HepG2 (cell line): ENCODE results near the gene PTPN14. TPM values are rescaled to one million over a fixed set of nuclear protein-coding genes. Genes with fewer than 3 reads are reported as not detected.

Source experiments
- ATAC-seq: fragments of 200-7000 bp; cut with Tn5 transposase; 3 replicates; pipeline ENCODE4 v1.9.1; 2020; ENCODE audit warnings: mild to moderate bottlenecking, moderate library complexity
- BruUV-seq: library from RNA; stranded (reverse); fragments of 400-500 nt; replicated peaks from 2 replicates; lab custom pipeline; 2021; lab: Mats Ljungman, UMichigan
- CTCF ChIA-PET: fragments of 300-600 bp; formaldehyde crosslinking; extraction: SDS; loops from one replicate; lab custom pipeline; 2021; ENCODE audit warnings: low total read pairs, inconsistent platforms, low intra/inter-chr PET ratio; lab: Yijun Ruan, JAX
- POLR2A ChIA-PET: fragments of 350-600 bp; sonication (Branson Sonifier 250); formaldehyde crosslinking; loops from one replicate; lab custom pipeline; 2020; ENCODE audit warnings: antibody characterized with exemption, inconsistent platforms; lab: Yijun Ruan, JAX
- DNase-seq: peaks from one replicate; pipeline ENCODE4 v3.0.0-alpha.2; 2015; ENCODE audit warnings: low spot score
- FAIRE-seq: peaks from 3 replicates; lab custom pipeline; 2011; peaks lifted over from hg19 to GRCh38; lab: Jason Lieb, UNC
- H2AFZ ChIP-seq: one replicate; pipeline ENCODE4 v1.6.1; 2011; ENCODE audit warnings: low read length, inconsistent platforms
- H3K27ac ChIP-seq: fragments of 300-600 bp; 3 replicates; pipeline ENCODE4 v1.8.0; 2011; ENCODE audit warnings: mixed run types, mild to moderate bottlenecking, mixed read lengths, low read length, inconsistent platforms; ENCODE audit not compliant: insufficient read depth; ENCODE audit errors: extremely low read length
- H3K27me3 ChIP-seq, 2 experiments: fragments of 200-600 bp in 1 of 2; 2 replicates in 1 of 2; 3 replicates in 1 of 2; pipeline versions ENCODE4 v1.6.0 to v1.8.0; 2011; ENCODE audit warnings: low read length in 2 of 2, mild to moderate bottlenecking in 2 of 2, moderate library complexity in 2 of 2, inconsistent platforms in 1 of 2; ENCODE audit not compliant: insufficient read depth in 2 of 2, control insufficient read depth in 1 of 2
- H3K36me3 ChIP-seq, 2 experiments: fragments of 200-600 bp in 1 of 2; replicated peaks in 1 of 2; 2 replicates in 1 of 2; 3 replicates in 1 of 2; pipeline versions ENCODE4 v1.5.1 to v1.8.0; 2011; ENCODE audit warnings: low read length in 2 of 2, inconsistent platforms in 1 of 2; ENCODE audit not compliant: insufficient read depth in 2 of 2, control insufficient read depth in 1 of 2
- H3K4me1 ChIP-seq: 2 replicates; pipeline ENCODE4 v1.5.1; 2012; ENCODE audit warnings: low read length, inconsistent platforms; ENCODE audit not compliant: insufficient read depth
- H3K4me2 ChIP-seq: 2 replicates; pipeline ENCODE4 v1.6.0; 2011; ENCODE audit warnings: low read depth, low read length, inconsistent platforms
- H3K4me3 ChIP-seq, 3 experiments: fragments of 200-600 bp in 1 of 3; sonication (generic), shearing (Covaris generic) in 1 of 3; replicated peaks in 1 of 3; 2 replicates each; pipeline ENCODE4 v1.5.1; 2011 to 2016; ENCODE audit warnings: low read length in 3 of 3, inconsistent platforms in 2 of 3, low read depth in 2 of 3, mild to moderate bottlenecking in 2 of 3, control low read depth in 1 of 3, mixed read lengths in 1 of 3; ENCODE audit not compliant: insufficient read depth in 1 of 3
- H3K79me2 ChIP-seq: one replicate; pipeline ENCODE4 v1.6.1; 2011; ENCODE audit warnings: low read length, inconsistent platforms; ENCODE audit not compliant: insufficient read depth
- H3K9ac ChIP-seq: 2 replicates; pipeline ENCODE4 v1.6.0; 2011; ENCODE audit warnings: mild to moderate bottlenecking, low read depth, low read length, inconsistent platforms; ENCODE audit not compliant: insufficient read depth
- H3K9me3 ChIP-seq: 2 replicates; pipeline ENCODE4 v1.5.1; 2012; ENCODE audit warnings: mild to moderate bottlenecking, low read length
- H4K20me1 ChIP-seq: 2 replicates; pipeline ENCODE4 v1.6.0; 2011; ENCODE audit warnings: inconsistent platforms, mild to moderate bottlenecking, low read length, moderate library complexity; ENCODE audit not compliant: insufficient read depth
- DR1 ChIP-seq: sonication (generic); formaldehyde crosslinking; IDR thresholded peaks from 2 replicates; pipeline ENCODE4 v1.8.0; 2021; ENCODE audit warnings: mild to moderate bottlenecking, missing genetic modification reagents, inconsistent platforms
- IKZF4 ChIP-seq: sonication (generic); formaldehyde crosslinking; IDR thresholded peaks from 2 replicates; pipeline ENCODE4 v1.5.1; 2020; ENCODE audit warnings: borderline replicate concordance, mild to moderate bottlenecking, low read depth, missing genetic modification reagents; ENCODE audit errors: not compliant biosample characterization
- ISX ChIP-seq: sonication (generic); formaldehyde crosslinking; conservative IDR thresholded peaks from 2 replicates; pipeline ENCODE4 v1.5.0; 2020; ENCODE audit warnings: missing genetic modification reagents
- MED8 ChIP-seq: sonication (generic); formaldehyde crosslinking; IDR thresholded peaks from 2 replicates; pipeline ENCODE4 v1.8.1; 2023; ENCODE audit warnings: mild to moderate bottlenecking, missing genetic modification reagents; ENCODE audit not compliant: insufficient replicate concordance
- MLLT10 ChIP-seq: sonication (generic); formaldehyde crosslinking; IDR thresholded peaks from 2 replicates; pipeline ENCODE4 v1.4.0; 2020; ENCODE audit warnings: missing genetic modification reagents
- MXD3 ChIP-seq: IDR thresholded peaks from 2 replicates; pipeline ENCODE4 v1.6.1; 2016; ENCODE audit warnings: mild to moderate bottlenecking, missing biosample characterization, missing genetic modification reagents
- NFYC ChIP-seq: IDR thresholded peaks from 2 replicates; pipeline ENCODE4 v1.6.1; 2016; ENCODE audit warnings: missing genetic modification reagents, missing compliant biosample characterization
- PTBP1 ChIP-seq: fragments of 200-400 bp; formaldehyde crosslinking; IDR thresholded peaks from 2 replicates; pipeline ENCODE4 v1.6.1; 2018; ENCODE audit warnings: low read length, low read depth; ENCODE audit not compliant: poor library complexity, severe bottlenecking
- SMAD9 ChIP-seq: sonication (generic); formaldehyde crosslinking; IDR thresholded peaks from 2 replicates; pipeline ENCODE4 v1.5.1; 2020; ENCODE audit warnings: mild to moderate bottlenecking, missing genetic modification reagents
- SUZ12 ChIP-seq: fragments of 150-350 bp; IDR thresholded peaks from 2 replicates; pipeline ENCODE4 v1.6.1; 2014; ENCODE audit warnings: low read depth, low read length
- THAP11 ChIP-seq: IDR thresholded peaks from 2 replicates; pipeline ENCODE4 v1.6.1; 2016; ENCODE audit warnings: missing biosample characterization, missing genetic modification reagents
- U2AF1 ChIP-seq: fragments of 200-400 bp; formaldehyde crosslinking; optimal IDR thresholded peaks from 2 replicates; pipeline ENCODE3; 2017; ENCODE audit warnings: mild to moderate bottlenecking, low read depth, low read length
- ZNF10 ChIP-seq: sonication (generic); formaldehyde crosslinking; IDR thresholded peaks from 2 replicates; pipeline ENCODE4 v1.4.0; 2020; ENCODE audit warnings: mild to moderate bottlenecking, low read depth, missing genetic modification reagents, borderline replicate concordance
- ZNF331 ChIP-seq: sonication (generic); formaldehyde crosslinking; IDR thresholded peaks from 2 replicates; pipeline ENCODE4 v1.4.0; 2020; ENCODE audit warnings: missing genetic modification reagents
- ZNF414 ChIP-seq: sonication (generic); formaldehyde crosslinking; IDR thresholded peaks from 2 replicates; pipeline ENCODE4 v1.5.0; 2020; ENCODE audit warnings: missing genetic modification reagents
- ZNF512 ChIP-seq: sonication (generic); formaldehyde crosslinking; IDR thresholded peaks from 2 replicates; pipeline ENCODE4 v1.4.0; 2020; ENCODE audit warnings: mild to moderate bottlenecking, missing genetic modification reagents
- ZNF687 ChIP-seq: sonication (generic); formaldehyde crosslinking; IDR thresholded peaks from 2 replicates; pipeline ENCODE4 v1.5.1; 2020; ENCODE audit warnings: mild to moderate bottlenecking, missing genetic modification reagents, moderate library complexity
- ZNF768 ChIP-seq: sonication (generic); formaldehyde crosslinking; IDR thresholded peaks from 2 replicates; pipeline ENCODE4 v1.4.0; 2020; ENCODE audit warnings: missing genetic modification reagents
- ZSCAN22 ChIP-seq: sonication (generic); formaldehyde crosslinking; IDR thresholded peaks from 2 replicates; pipeline ENCODE4 v1.4.0; 2020; ENCODE audit warnings: mild to moderate bottlenecking, missing genetic modification reagents
- WGBS: methylation state at CpG from one replicate; pipeline ENCODE4 v1.1.6; 2017; ENCODE audit warnings: low lambda C conversion rate; 5-methylcytosine and 5-hydroxymethylcytosine counted together
- in situ Hi-C: cut with HindIII; loops from 2 replicates; pipeline ENCODE4 v1.10.0; 2017; ENCODE audit warnings: low pct_unique_long_range_greater_than_20kb; ENCODE audit not compliant: extremely low pct_ligation_motif_present
- intact Hi-C: fragments of 100-400 bp; cut with micrococcal nuclease; formaldehyde crosslinking; loops from one replicate; pipeline ENCODE4 v1.10.0; 2022; ENCODE audit not compliant: unreplicated experiment
- polyA plus RNA-seq, 8 experiments: library from polyadenylated mRNA; depleted of rRNA in 3 of 8; stranded (reverse) in 7 of 8; unstranded in 1 of 8; fragments of >200 nt; fragmentation: Illumina TruSeq in 4 of 8; extraction: Trizol in 4 of 8; gene quantifications; 2 replicates each; pipeline versions ENCODE4 v1.2.1 to v1.2.3, GENCODE V29; 2011 to 2016; ENCODE audit warnings: low read depth in 4 of 8, missing spikeins in 1 of 8, mixed read lengths in 1 of 8; ENCODE audit not compliant: insufficient read depth in 1 of 8
- total RNA-seq, 5 experiments: library from RNA; depleted of rRNA; stranded (reverse); fragments of >200 nt; fragmentation: Illumina TruSeq; extraction: Trizol; gene quantifications; 2 replicates each; pipeline ENCODE4 v1.2.3, GENCODE V29; 2016; ENCODE audit warnings: low read depth in 1 of 5

Gene PTPN14
- total and polyA plus RNA-seq, 2 of the 13 experiments (the other 11 are each of a cell fraction or from before 2014, with no cell fraction given), result 3.9 to 4.7 TPM

GRCh38 chr1:214466403-214467077, 84.9 kb downstream of the PTPN14 start:
- no peak overlapping the region for H3K4me3 ChIP-seq
- ChIA-PET POLR2A (no interaction called here), CTCF (no interaction called here)

More at GRCh38 chr1:214466403-214467077, 84.9 kb downstream of the PTPN14 start:
- TF ChIP-seq ZNF331 (CRISPR knock-in tag) (no peak), ISX (CRISPR knock-in tag) (no peak), ZNF768 (CRISPR knock-in tag) (no peak), ZNF10 (CRISPR knock-in tag) (no peak), ZSCAN22 (CRISPR knock-in tag) (no peak), THAP11 (CRISPR knock-in tag) (no peak), MXD3 (CRISPR knock-in tag) (no peak), ZNF687 (CRISPR knock-in tag) (no peak), MED8 (CRISPR knock-in tag) (no peak), DR1 (CRISPR knock-in tag) (no peak), MLLT10 (CRISPR knock-in tag) (no peak), PTBP1 (no peak), SUZ12 (no peak), U2AF1 (no peak), SMAD9 (CRISPR knock-in tag) (no peak), ZNF512 (no peak), IKZF4 (CRISPR knock-in tag) (no peak), NFYC (CRISPR knock-in tag) (no peak), ZNF414 (CRISPR knock-in tag) (no peak)
- Histone ChIP-seq H3K4me2 (no peak overlapping the region), H3K9me3 (no peaks in the 10 kb centered on the region), H4K20me1 (no peaks in the 10 kb centered on the region), H2AFZ (no peak overlapping the region), H3K4me1 (peaks cover 23% of the 10 kb centered on the region), H3K27ac (no peak overlapping the region), H3K36me3 (no peaks in the 10 kb centered on the region), H3K27me3 (no peaks in the 10 kb centered on the region), H3K9ac (no peak overlapping the region), H3K79me2 (peaks cover 1% of the 10 kb centered on the region)
- DNase-seq (no peak), ATAC-seq (no peak), FAIRE-seq (no peak)
- no TSS peak for BruUV-seq
- in situ Hi-C loops (no loop called here), intact Hi-C loops (no loop called here)
- WGBS, result 92% methylated on average over 3 of the region's 3 CpGs
